Measurements from ENCODE around the gene MYEOV. TPM values are rescaled to one million over a fixed set of nuclear protein-coding genes. Genes with fewer than 3 reads are reported as not detected.

MYEOV gene
- total RNA-seq, 4 donors from 2014 or later: 13.9 to 32.9 (median 25.8) TPM

GRCh38 chr11:69295079-69295994 lies 1.4 kb downstream of the MYEOV start:
- no peak overlapping the region for H3K4me3 ChIP-seq (ENCODE audit: low read depth, poor library complexity, severe bottlenecking)
- WGBS, 2 donors: 92 to 94% methylated on average over 29 to 30 of the region's 31 CpGs
- intact Hi-C loops (cut with DNase I; ENCODE audit: low total_unique reads): no loop called here
- no peak for TF ChIP-seq POLR2A (IDR thresholded peaks at IDR 0.05)
- TF ChIP-seq, protein P1, sequence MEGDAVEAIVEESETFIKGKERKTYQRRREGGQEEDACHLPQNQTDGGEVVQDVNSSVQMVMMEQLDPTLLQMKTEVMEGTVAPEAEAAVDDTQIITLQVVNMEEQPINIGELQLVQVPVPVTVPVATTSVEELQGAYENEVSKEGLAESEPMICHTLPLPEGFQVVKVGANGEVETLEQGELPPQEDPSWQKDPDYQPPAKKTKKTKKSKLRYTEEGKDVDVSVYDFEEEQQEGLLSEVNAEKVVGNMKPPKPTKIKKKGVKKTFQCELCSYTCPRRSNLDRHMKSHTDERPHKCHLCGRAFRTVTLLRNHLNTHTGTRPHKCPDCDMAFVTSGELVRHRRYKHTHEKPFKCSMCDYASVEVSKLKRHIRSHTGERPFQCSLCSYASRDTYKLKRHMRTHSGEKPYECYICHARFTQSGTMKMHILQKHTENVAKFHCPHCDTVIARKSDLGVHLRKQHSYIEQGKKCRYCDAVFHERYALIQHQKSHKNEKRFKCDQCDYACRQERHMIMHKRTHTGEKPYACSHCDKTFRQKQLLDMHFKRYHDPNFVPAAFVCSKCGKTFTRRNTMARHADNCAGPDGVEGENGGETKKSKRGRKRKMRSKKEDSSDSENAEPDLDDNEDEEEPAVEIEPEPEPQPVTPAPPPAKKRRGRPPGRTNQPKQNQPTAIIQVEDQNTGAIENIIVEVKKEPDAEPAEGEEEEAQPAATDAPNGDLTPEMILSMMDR (IDR thresholded peaks at IDR 0.05): no peak
- DNase-seq (ENCODE audit: low spot score in 2 of 2): no peak

- 71 to 76% methylated on average over 17 to 18 of the region's 18 CpGs for WGBS, 2 donors
- H3K4me3 ChIP-seq (ENCODE audit: low read depth, poor library complexity, severe bottlenecking): no peak overlapping the region
- peak; percentile 70 to 94 for DNase-seq (ENCODE audit: low spot score in 2 of 2)
- intact Hi-C loops (cut with DNase I; ENCODE audit: low total_unique reads): no loop called here
- TF ChIP-seq POLR2A (IDR thresholded peaks at IDR 0.05): no peak
- TF ChIP-seq, protein P1 (IDR thresholded peaks at IDR 0.05): no peak
Measured at GRCh38 chr11:69295995-69296889, 2.3 kb downstream of the MYEOV start.

- 8 to 11% methylated on average over 18 of the region's 18 CpGs for WGBS, 2 donors
- no peak overlapping the region for H3K4me3 ChIP-seq (ENCODE audit: low read depth, poor library complexity, severe bottlenecking)
- intact Hi-C loops (cut with DNase I; ENCODE audit: low total_unique reads): no loop called here
- TF ChIP-seq, protein P1 (IDR thresholded peaks at IDR 0.05): no peak
- TF ChIP-seq POLR2A (IDR thresholded peaks at IDR 0.05): no peak
- DNase-seq (ENCODE audit: low spot score in 2 of 2): peak; percentile 88 to 99
Measured at GRCh38 chr11:69296890-69297786, 3.2 kb downstream of the MYEOV start.

- 54 to 57% methylated on average over 13 of the region's 13 CpGs for WGBS, 2 donors
- intact Hi-C loops (cut with DNase I; ENCODE audit: low total_unique reads): no loop called here
- DNase-seq (ENCODE audit: low spot score in 2 of 2): no peak
- no peak overlapping the region for H3K4me3 ChIP-seq (ENCODE audit: low read depth, poor library complexity, severe bottlenecking)
- TF ChIP-seq, protein P1 (IDR thresholded peaks at IDR 0.05): no peak
- no peak for TF ChIP-seq POLR2A (IDR thresholded peaks at IDR 0.05)
Measured at GRCh38 chr11:69297787-69298266, 3.9 kb downstream of the MYEOV start.

All from lower leg skin (tissue), 4 donors.